GM10266 (cell line): ENCODE data around the gene PPP4R3B.
"Not testable (repeated sequence)": the region's sequence is repeated elsewhere in the genome, so short reads cannot be mapped to it uniquely, and the experiment has no call there.

ENCODE experiments used
- DNase-seq: peaks from one replicate; pipeline ENCODE4 v3.0.0; 2012; ENCODE audit errors: extremely low spot score
- TF ChIP-seq, protein P1 (sequence below): IDR thresholded peaks from 2 replicates; pipeline ENCODE4 v1.5.1; 2012; ENCODE audit warnings: mild to moderate bottlenecking, low read depth; ENCODE audit not compliant: control insufficient read depth, insufficient read depth; ENCODE audit errors: missing control alignments

Gene PPP4R3B

DNA sequence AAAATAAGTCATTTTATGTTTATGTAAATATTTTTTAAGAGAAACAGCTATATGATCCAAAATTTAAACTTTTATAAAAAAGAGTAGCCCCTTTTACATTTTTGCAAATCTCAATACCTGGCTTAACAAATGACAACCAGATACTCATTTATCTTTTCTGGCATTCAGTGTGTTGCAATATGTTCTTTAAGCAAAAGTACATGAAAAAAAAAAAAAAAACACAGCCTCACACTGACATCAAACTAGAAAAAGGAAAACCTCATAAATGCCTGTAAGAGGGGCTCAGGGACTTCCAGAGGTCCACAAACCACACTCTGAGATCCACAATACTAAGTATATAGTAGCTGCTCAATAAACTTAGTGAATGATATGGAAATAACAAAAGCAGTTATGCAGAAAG lies 21.9 kb downstream of the PPP4R3B start:
- TF ChIP-seq, protein P1, sequence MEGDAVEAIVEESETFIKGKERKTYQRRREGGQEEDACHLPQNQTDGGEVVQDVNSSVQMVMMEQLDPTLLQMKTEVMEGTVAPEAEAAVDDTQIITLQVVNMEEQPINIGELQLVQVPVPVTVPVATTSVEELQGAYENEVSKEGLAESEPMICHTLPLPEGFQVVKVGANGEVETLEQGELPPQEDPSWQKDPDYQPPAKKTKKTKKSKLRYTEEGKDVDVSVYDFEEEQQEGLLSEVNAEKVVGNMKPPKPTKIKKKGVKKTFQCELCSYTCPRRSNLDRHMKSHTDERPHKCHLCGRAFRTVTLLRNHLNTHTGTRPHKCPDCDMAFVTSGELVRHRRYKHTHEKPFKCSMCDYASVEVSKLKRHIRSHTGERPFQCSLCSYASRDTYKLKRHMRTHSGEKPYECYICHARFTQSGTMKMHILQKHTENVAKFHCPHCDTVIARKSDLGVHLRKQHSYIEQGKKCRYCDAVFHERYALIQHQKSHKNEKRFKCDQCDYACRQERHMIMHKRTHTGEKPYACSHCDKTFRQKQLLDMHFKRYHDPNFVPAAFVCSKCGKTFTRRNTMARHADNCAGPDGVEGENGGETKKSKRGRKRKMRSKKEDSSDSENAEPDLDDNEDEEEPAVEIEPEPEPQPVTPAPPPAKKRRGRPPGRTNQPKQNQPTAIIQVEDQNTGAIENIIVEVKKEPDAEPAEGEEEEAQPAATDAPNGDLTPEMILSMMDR = no peak
- no peak for DNase-seq

DNA sequence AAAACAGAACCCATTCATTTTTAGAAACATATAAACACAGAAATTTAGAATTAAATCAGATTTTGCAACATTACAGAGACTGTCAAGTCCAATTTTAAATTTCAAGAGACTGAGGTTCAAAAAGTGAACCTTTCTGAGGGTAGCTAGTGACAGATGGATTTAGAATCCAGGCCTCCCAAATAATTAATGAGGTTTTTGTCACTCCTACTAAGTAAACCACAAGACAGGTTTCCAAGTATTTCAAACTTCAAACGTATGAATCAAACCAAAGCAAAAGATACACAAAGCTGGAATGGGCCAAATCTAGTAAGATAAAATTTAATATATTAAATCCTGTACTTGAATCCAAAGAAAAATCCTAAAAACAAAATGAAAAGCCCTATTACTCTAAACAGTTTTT lies 25.3 kb downstream of the PPP4R3B start:
- DNase-seq = no peak
- TF ChIP-seq, protein P1 = no peak

DNA sequence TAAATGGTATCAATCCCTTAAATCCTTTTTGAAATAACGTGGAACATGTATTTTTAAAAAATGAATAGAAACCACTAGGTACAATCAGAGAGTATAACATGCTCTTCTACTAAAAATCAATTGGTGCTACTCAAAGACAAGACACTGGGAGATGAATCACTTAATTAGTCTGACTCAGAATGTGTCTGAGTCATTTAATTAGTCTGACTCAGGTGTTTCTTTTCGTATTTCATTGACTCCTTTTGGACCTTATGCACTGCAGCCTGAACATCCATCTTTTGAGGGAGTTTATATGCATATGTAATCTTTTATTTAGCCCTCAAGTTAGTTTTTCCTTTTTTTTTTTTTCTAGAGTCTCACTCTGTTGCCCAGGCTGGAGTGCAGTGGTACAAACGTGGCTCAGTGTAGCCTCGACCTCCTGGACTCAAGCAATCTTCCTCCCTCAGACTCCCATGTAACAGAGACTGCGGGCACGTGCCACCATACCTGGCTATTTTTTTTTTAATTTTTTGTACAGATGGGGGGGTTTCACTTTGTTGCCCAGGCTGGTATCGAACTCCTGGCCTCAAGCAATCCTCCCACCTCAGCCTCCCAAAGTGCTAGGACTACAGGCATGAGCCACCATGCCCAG lies 26.5 kb downstream of the PPP4R3B start:
- TF ChIP-seq, protein P1 = no peak
- DNase-seq = peak; percentile 34

DNA sequence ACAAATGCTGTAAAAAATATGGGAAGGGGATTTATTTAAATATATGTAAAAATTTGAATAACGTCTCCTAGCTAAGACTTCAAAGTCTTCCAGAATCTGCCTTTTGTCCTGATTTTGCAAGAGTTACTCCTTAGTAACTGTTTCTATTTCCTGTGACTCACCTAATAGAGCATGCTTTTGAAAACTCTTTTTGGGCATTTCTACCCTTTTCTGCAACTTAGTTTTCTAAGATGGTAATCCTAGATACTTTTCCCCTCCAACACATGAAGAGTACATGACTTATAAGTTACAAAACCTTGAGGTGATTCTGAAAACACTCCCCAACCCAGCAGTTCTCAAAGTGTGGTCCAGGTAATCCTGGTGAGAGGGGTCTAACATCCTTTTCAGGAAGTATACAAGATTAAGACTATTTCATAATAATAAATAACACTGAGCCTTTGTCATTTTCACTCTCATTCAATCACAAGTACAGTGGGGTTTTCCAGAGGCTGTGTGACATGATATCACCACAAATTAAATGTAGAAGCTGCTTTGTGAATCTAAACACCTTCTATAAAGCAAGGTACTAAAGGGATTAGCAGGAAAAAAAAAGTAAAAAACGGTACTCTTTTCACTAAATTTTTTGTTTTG lies 31.9 kb downstream of the PPP4R3B start:
- DNase-seq = no peak
- TF ChIP-seq, protein P1 = no peak

DNA sequence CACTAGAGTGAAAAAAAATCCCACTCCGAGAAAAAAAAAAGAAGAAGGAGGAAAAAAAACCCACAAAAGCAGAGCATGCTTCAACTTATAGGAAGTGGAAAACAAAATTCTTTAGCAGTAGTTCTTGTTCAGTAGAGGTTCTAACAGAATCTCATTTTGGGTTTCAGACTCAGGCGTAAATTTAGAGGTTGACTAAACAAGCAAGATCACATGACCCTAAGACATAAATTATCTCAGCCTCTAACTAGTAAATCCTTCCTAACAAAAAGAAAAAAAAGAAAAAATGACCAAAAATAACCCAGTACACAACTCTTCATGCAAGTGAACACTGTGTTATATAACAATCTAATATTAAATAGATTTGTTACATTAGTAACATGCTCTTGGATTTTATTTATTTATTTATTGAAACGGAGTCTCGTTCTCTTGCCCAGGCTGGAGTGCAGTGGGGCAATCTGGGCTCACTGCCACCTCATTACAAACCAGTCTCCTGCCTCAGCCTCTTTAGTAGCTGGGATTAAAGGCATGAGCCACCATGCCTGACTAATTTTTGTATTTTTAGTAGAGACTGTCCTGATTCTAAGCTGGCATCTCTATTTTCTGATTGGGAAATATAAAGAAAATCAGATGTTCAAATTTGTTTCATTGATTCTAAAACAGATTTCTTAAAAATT lies 35.4 kb downstream of the PPP4R3B start:
- TF ChIP-seq, protein P1 = no peak
- DNase-seq = no peak

DNA sequence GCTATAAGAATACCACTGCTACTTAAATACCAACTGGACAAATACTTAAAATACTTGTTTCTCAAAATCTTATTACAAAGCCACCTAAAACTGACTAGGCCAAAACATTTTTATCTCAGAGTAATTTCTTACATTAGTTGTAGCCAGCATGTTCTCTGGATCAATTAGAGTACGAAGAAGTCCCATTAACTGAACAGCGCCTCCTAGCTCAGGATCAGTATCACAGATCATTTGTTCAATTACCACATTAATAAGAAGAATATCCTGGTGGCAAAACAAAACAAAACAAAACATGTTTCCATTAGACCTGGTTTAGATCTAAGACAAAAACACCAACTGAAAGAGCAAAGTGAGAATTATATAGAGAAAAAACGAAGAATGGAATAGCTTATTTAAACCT lies 36.0 kb downstream of the PPP4R3B start:
- DNase-seq = no peak

DNA sequence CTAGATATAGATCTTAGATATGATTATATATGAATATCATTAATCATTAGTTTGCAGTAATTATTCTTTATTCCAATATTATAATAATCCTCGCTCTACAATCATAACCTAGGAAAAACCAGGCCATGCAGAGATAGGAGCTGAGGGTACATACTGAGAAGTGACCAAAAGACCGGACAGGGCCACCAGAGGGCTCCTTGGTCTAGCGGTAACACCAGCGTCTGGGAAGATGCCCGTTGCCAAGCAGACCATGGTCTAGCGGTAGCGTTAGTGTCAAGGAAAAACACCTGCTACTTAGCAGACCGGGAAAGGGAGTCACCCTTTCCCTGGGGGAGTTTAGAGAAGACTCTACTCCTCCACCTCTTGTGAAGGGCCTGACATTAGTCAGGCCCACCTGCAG lies 48.4 kb downstream of the PPP4R3B start:
- not testable (repeated sequence) for DNase-seq

More for the DNA sequence above, 36.0 kb downstream of the PPP4R3B start:
- TF ChIP-seq, protein P1 = no peak
